Panc1 (cell line): ENCODE results near the gene CCDC187. TPM values are rescaled to one million over a fixed set of nuclear protein-coding genes. Genes with fewer than 3 reads are reported as not detected.

Experiments
- ATAC-seq: fragments of 200-7000 bp; cut with Tn5 transposase; 2 replicates; pipeline ENCODE4 v1.9.1; 2020; ENCODE audit warnings: mild to moderate bottlenecking, moderate library complexity
- BruUV-seq: library from RNA; stranded (reverse); fragments of 400-500 nt; replicated peaks from 2 replicates; lab custom pipeline; 2021; lab: Mats Ljungman, UMichigan
- CTCF ChIA-PET: fragments of 300-600 bp; sonication (Branson Sonifier 250); formaldehyde crosslinking; loops from one replicate; lab custom pipeline; 2022; ENCODE audit warnings: antibody characterized with exemption; lab: Charles Lee
- POLR2A ChIA-PET: fragments of 300-600 bp; sonication (Branson Sonifier 250); formaldehyde crosslinking; loops from one replicate; lab custom pipeline; 2022; ENCODE audit warnings: antibody characterized with exemption; lab: Charles Lee
- DNase-seq: peaks from one replicate; pipeline ENCODE4 v3.0.0-alpha.2; 2010; ENCODE audit warnings: low read depth, low spot score
- H3K27ac ChIP-seq: 2 replicates; pipeline ENCODE4 v1.5.1; 2011; ENCODE audit warnings: mild to moderate bottlenecking, low read length, inconsistent platforms
- H3K27me3 ChIP-seq: fragments of 200-500 bp; sonication (Bioruptor generic); 2 replicates; pipeline ENCODE4 v1.6.0; 2014; ENCODE audit warnings: low read length, inconsistent platforms; ENCODE audit not compliant: control insufficient read depth, insufficient read depth
- H3K36me3 ChIP-seq: fragments of 200-500 bp; sonication (Bioruptor generic); 2 replicates; pipeline ENCODE4 v1.5.1; 2014; ENCODE audit warnings: inconsistent platforms, mild to moderate bottlenecking, low read length, moderate library complexity; ENCODE audit not compliant: control insufficient read depth, insufficient read depth
- H3K4me1 ChIP-seq: 2 replicates; pipeline ENCODE4 v1.5.1; 2011; ENCODE audit warnings: inconsistent platforms, mild to moderate bottlenecking, low read length, moderate library complexity; ENCODE audit not compliant: control insufficient read depth, insufficient read depth
- H3K4me3 ChIP-seq, 2 experiments: 2 replicates each; pipeline ENCODE4 v1.5.1; 2011 to 2012; ENCODE audit warnings: low read depth in 2 of 2, low read length in 2 of 2, mild to moderate bottlenecking in 2 of 2, inconsistent platforms in 1 of 2, moderate library complexity in 1 of 2
- H3K9me3 ChIP-seq: fragments of 200-500 bp; sonication (Bioruptor generic); 2 replicates; pipeline ENCODE4 v1.5.1; 2014; ENCODE audit warnings: low read depth, mild to moderate bottlenecking, inconsistent platforms, low read length, moderate library complexity; ENCODE audit not compliant: control insufficient read depth, insufficient read depth
- CTCF ChIP-seq: fragments of 450-650 bp; IDR thresholded peaks from 2 replicates; pipeline ENCODE4 v1.5.1; 2017; ENCODE audit warnings: mild to moderate bottlenecking
- POLR2AphosphoS5 ChIP-seq: IDR thresholded peaks from 2 replicates; pipeline ENCODE4 v1.6.1; 2012; ENCODE audit warnings: mild to moderate bottlenecking, low read depth, low read length, moderate library complexity
- REST ChIP-seq, 2 experiments: IDR thresholded peaks; 2 replicates each; pipeline ENCODE4 v1.6.1; 2011 to 2012; ENCODE audit warnings: low read depth in 2 of 2, control low read depth in 1 of 2, low read length in 1 of 2, mild to moderate bottlenecking in 1 of 2, moderate library complexity in 1 of 2; ENCODE audit not compliant: insufficient read depth in 1 of 2
- SIN3A ChIP-seq: IDR thresholded peaks from 2 replicates; pipeline ENCODE4 v1.6.1; 2012; ENCODE audit warnings: low read depth, mild to moderate bottlenecking, low read length, moderate library complexity, borderline replicate concordance; ENCODE audit not compliant: insufficient read depth
- TCF7L2 ChIP-seq: IDR thresholded peaks from 2 replicates; pipeline ENCODE4 v1.6.1; 2011; ENCODE audit warnings: mild to moderate bottlenecking, low read depth, low read length, inconsistent platforms
- in situ Hi-C: cut with HindIII; loops from 2 replicates; pipeline ENCODE4 v1.10.0; 2016; ENCODE audit warnings: low sequenced_read_pairs, low pct_unique_long_range_greater_than_20kb
- intact Hi-C: fragments of 100-400 bp; cut with micrococcal nuclease; formaldehyde crosslinking; loops from one replicate; pipeline ENCODE4 v1.10.0; 2022; ENCODE audit not compliant: unreplicated experiment
- total RNA-seq: library from RNA; stranded (reverse); gene quantifications from one replicate; pipeline ENCODE4 v1.2.1, GENCODE V29; 2021; ENCODE audit not compliant: unreplicated experiment

Gene CCDC187
- total RNA-seq, 1 experiment from 2014 or later, result not detected

- Histone ChIP-seq H3K4me3 (no peak overlapping the region), H3K36me3 (no peaks in the 10 kb centered on the region), H3K27me3 (no peaks in the 10 kb centered on the region), H3K4me1 (peaks cover 2% of the 10 kb centered on the region; the same call in 1 of the 2 replicates), H3K9me3 (no peaks in the 10 kb centered on the region), H3K27ac (no peak overlapping the region)
- ATAC-seq (peak; percentile 25; the same call in 1 of the 2 replicates), DNase-seq (no peak)
- intact Hi-C loops (no loop called here), in situ Hi-C loops (no loop called here)
- no TSS peak for BruUV-seq
- TF ChIP-seq CTCF (no peak), POLR2AphosphoS5 (no peak), REST (IDR thresholded peaks at IDR 0.05; ENCODE audit: insufficient read depth in 1 of 2, low read depth in 2 of 2, low read length in 1 of 2) (peak in 1 of 2 experiments; percentile 36; a peak in 1 of 4 replicates), TCF7L2 (no peak), SIN3A (no peak)
- POLR2A ChIA-PET, result no interaction called here
- CTCF ChIA-PET, result no interaction called here
Observed at GRCh38 chr9:136203408-136204144, 100.3 kb downstream of the CCDC187 start.

DNA sequence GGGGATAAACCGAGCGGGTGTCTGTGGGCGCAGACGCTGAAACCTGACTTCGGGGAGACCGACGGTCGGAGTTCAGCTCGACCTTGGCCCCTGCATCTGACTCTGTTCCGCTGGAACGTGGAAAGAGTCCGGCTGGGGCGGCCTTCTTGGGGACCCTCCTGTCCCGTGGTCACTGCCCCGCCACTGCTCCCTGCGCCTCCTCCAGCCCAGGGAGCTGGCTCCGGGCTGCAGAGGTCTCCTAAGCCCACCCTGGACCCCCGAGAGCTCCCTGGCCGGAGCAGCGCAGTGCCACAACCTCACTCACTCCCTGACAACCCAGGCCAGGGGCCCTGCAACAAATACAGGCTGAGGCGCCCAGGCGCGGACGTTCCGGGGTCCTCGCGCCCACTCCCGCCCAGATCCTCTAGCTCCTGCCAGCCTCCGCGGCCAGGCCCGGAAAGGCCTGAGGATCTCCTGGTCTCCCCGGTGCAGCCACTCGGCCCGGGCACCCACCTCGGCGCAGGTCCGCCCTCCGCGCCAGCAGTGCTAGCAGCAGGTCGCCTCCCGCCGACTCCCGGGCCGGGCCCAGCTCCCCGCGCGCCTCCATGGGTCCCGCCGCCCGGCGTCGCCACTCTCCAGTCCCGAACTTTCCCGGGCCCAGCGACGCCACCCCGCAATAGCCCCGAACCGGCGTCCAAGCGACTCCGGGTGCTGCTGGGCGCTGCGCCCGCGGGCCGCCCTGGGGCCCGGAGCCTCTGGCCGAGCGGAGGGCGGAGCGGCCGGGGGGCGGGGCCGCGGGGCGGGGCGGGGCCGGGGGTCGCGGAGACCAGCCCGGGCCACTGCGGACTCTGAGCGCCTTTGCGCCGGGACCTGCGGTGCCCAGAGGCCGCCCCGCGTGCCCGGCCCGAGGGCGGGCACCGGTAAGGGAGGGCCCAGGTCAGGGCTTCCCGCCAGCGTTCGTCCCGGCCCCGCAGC lies 101.2 kb downstream of the CCDC187 start:
- in situ Hi-C loops (no loop called here), intact Hi-C loops (no loop called here)
- no peak for DNase-seq
- no peak for TF ChIP-seq REST (IDR thresholded peaks at IDR 0.05; ENCODE audit: insufficient read depth in 1 of 2, low read depth in 2 of 2, low read length in 1 of 2)
- TF ChIP-seq CTCF, result no peak
- TF ChIP-seq TCF7L2, result no peak
- no peak for TF ChIP-seq POLR2AphosphoS5
- ChIA-PET CTCF (no interaction called here), POLR2A (no interaction called here)
- Histone ChIP-seq H3K27ac (no peak overlapping the region), H3K9me3 (no peaks in the 10 kb centered on the region), H3K4me1 (peaks cover 2% of the 10 kb centered on the region; the same call in 1 of the 2 replicates), H3K4me3 (no peak overlapping the region), H3K27me3 (no peaks in the 10 kb centered on the region), H3K36me3 (no peaks in the 10 kb centered on the region)
- no peak for ATAC-seq
- BruUV-seq, result no TSS peak
